ENCODE results near the gene ZNF555. TPM values are rescaled to one million over a fixed set of nuclear protein-coding genes. Genes with fewer than 3 reads are reported as not detected.
A peak's percentile ranks its signal among the peaks of the same experiment; 100 is the strongest.

ZNF555 gene
- total and polyA plus RNA-seq, 10 of the 15 experiments (the other 5 are each of a cell fraction or from before 2014, with no cell fraction given) = 0.58 to 1.9 (median 1.2) TPM

DNA sequence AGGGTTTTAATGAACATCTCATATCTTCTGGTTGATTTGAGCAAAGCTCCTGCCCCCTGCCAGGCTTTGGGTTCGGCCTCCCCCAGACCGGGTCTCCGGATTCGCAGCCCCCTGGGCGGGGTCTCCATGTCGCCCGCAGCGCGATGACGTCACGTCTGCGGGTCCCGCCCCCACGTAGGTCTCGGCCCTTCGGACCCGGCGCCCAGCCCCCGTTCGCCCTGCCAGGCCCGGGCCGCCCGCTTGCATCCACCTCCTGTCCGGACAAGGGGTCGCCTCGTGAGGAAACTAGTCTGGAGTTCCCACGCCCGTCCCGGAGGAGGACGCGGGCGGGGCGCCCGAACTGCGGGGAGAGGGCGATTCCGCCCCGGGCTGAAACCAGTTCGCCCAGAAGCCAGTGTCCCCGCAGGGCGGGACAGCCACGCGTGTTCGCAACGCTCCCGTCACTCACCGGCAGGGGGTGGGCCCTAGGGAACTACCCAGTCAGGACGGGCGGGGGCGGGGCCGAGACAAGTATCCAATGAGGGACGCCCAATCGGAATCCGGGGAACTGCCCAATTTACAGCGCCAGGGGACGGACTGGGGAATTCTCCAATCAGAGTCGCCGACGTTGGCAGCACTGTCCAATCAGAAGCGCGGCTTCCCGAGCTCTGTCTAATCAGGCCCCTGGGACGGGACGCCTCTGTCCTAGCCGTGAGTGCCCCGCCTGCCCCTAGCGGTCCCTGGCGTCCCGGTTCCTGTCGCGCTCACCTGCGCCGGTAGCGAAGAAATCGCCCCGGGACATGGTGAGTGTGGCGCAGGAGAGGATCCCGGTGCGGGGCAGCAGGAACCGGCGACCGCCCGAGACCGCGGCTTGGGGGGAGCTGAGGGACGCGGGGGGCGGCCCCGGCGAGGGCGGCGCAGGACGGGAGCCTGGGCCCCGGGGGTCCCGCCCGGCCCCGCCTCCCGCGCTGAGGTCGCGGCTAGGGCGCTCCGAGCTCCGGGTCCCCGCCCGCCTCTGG, at the start of gene ZNF555 (continued):
- TF ChIP-seq, protein P1, sequence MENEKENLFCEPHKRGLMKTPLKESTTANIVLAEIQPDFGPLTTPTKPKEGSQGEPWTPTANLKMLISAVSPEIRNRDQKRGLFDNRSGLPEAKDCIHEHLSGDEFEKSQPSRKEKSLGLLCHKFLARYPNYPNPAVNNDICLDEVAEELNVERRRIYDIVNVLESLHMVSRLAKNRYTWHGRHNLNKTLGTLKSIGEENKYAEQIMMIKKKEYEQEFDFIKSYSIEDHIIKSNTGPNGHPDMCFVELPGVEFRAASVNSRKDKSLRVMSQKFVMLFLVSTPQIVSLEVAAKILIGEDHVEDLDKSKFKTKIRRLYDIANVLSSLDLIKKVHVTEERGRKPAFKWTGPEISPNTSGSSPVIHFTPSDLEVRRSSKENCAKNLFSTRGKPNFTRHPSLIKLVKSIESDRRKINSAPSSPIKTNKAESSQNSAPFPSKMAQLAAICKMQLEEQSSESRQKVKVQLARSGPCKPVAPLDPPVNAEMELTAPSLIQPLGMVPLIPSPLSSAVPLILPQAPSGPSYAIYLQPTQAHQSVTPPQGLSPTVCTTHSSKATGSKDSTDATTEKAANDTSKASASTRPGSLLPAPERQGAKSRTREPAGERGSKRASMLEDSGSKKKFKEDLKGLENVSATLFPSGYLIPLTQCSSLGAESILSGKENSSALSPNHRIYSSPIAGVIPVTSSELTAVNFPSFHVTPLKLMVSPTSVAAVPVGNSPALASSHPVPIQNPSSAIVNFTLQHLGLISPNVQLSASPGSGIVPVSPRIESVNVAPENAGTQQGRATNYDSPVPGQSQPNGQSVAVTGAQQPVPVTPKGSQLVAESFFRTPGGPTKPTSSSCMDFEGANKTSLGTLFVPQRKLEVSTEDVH (IDR thresholded peaks at IDR 0.05; ENCODE audit: low read depth, partially characterized antibody) = no peak
- TF ChIP-seq JUNB (IDR thresholded peaks at IDR 0.05) (no peak), DPF2 (IDR thresholded peaks at IDR 0.05) (peak; percentile 90), TCF3 (IDR thresholded peaks at IDR 0.05; ENCODE audit: borderline replicate concordance, insufficient read depth, low read depth, low read length) (0 out of 2 replicates have a peak, but pooled peaks have one; percentile 28), POLR2AphosphoS2 (IDR thresholded peaks at IDR 0.05; ENCODE audit: low read depth, low read length) (no peak), HDAC6 (IDR thresholded peaks at IDR 0.05; ENCODE audit: unreplicated experiment) (no peak), MEF2A (IDR thresholded peaks at IDR 0.05; ENCODE audit: insufficient read depth, low read depth, low read length) (no peak), GATAD2B (conservative IDR thresholded peaks at IDR 0.05; ENCODE audit: low read depth) (peak; percentile 89), ELK1 (IDR thresholded peaks at IDR 0.05; ENCODE audit: low read depth, low read length) (no peak), ASH2L (IDR thresholded peaks at IDR 0.05; ENCODE audit: borderline replicate concordance, low read depth) (no peak), CREB1 (IDR thresholded peaks at IDR 0.05; ENCODE audit: low read depth) (peak; percentile 67), LARP7 (IDR thresholded peaks at IDR 0.05) (peak; percentile 52; the same call in 1 of the 2 replicates)
- TF ChIP-seq, protein P2, sequence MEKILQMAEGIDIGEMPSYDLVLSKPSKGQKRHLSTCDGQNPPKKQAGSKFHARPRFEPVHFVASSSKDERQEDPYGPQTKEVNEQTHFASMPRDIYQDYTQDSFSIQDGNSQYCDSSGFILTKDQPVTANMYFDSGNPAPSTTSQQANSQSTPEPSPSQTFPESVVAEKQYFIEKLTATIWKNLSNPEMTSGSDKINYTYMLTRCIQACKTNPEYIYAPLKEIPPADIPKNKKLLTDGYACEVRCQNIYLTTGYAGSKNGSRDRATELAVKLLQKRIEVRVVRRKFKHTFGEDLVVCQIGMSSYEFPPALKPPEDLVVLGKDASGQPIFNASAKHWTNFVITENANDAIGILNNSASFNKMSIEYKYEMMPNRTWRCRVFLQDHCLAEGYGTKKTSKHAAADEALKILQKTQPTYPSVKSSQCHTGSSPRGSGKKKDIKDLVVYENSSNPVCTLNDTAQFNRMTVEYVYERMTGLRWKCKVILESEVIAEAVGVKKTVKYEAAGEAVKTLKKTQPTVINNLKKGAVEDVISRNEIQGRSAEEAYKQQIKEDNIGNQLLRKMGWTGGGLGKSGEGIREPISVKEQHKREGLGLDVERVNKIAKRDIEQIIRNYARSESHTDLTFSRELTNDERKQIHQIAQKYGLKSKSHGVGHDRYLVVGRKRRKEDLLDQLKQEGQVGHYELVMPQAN (conservative IDR thresholded peaks at IDR 0.05) = 0 out of 2 replicates have a peak, but pooled peaks have one; percentile 46
- TF ChIP-seq, protein P3, sequence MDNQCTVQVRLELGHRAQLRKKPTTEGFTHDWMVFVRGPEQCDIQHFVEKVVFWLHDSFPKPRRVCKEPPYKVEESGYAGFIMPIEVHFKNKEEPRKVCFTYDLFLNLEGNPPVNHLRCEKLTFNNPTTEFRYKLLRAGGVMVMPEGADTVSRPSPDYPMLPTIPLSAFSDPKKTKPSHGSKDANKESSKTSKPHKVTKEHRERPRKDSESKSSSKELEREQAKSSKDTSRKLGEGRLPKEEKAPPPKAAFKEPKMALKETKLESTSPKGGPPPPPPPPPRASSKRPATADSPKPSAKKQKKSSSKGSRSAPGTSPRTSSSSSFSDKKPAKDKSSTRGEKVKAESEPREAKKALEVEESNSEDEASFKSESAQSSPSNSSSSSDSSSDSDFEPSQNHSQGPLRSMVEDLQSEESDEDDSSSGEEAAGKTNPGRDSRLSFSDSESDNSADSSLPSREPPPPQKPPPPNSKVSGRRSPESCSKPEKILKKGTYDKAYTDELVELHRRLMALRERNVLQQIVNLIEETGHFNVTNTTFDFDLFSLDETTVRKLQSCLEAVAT (IDR thresholded peaks at IDR 0.05) = no peak
- TF ChIP-seq, protein P4, sequence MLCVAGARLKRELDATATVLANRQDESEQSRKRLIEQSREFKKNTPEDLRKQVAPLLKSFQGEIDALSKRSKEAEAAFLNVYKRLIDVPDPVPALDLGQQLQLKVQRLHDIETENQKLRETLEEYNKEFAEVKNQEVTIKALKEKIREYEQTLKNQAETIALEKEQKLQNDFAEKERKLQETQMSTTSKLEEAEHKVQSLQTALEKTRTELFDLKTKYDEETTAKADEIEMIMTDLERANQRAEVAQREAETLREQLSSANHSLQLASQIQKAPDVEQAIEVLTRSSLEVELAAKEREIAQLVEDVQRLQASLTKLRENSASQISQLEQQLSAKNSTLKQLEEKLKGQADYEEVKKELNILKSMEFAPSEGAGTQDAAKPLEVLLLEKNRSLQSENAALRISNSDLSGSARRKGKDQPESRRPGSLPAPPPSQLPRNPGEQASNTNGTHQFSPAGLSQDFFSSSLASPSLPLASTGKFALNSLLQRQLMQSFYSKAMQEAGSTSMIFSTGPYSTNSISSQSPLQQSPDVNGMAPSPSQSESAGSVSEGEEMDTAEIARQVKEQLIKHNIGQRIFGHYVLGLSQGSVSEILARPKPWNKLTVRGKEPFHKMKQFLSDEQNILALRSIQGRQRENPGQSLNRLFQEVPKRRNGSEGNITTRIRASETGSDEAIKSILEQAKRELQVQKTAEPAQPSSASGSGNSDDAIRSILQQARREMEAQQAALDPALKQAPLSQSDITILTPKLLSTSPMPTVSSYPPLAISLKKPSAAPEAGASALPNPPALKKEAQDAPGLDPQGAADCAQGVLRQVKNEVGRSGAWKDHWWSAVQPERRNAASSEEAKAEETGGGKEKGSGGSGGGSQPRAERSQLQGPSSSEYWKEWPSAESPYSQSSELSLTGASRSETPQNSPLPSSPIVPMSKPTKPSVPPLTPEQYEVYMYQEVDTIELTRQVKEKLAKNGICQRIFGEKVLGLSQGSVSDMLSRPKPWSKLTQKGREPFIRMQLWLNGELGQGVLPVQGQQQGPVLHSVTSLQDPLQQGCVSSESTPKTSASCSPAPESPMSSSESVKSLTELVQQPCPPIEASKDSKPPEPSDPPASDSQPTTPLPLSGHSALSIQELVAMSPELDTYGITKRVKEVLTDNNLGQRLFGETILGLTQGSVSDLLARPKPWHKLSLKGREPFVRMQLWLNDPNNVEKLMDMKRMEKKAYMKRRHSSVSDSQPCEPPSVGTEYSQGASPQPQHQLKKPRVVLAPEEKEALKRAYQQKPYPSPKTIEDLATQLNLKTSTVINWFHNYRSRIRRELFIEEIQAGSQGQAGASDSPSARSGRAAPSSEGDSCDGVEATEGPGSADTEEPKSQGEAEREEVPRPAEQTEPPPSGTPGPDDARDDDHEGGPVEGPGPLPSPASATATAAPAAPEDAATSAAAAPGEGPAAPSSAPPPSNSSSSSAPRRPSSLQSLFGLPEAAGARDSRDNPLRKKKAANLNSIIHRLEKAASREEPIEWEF (IDR thresholded peaks at IDR 0.05; ENCODE audit: insufficient replicate concordance, low read depth, low read length) = no peak
